Neural progenitor cell (in vitro differentiated cells): ENCODE data around the gene C2orf76.

ENCODE experiments used
- EZH2phosphoT487 ChIP-seq: fragments of 200-600 bp; sonication (generic); IDR thresholded peaks from 2 replicates; pipeline ENCODE4 v1.6.1; 2017; ENCODE audit warnings: antibody characterized with exemption
- TF ChIP-seq, protein P1 (sequence below): fragments of 200-600 bp; sonication (generic); IDR thresholded peaks from 2 replicates; pipeline ENCODE4 v1.5.1; 2017; ENCODE audit warnings: antibody characterized with exemption, mild to moderate bottlenecking

GRCh38 chr2:119360423-119360966, 6.1 kb downstream of the C2orf76 start:
- TF ChIP-seq, protein P1, sequence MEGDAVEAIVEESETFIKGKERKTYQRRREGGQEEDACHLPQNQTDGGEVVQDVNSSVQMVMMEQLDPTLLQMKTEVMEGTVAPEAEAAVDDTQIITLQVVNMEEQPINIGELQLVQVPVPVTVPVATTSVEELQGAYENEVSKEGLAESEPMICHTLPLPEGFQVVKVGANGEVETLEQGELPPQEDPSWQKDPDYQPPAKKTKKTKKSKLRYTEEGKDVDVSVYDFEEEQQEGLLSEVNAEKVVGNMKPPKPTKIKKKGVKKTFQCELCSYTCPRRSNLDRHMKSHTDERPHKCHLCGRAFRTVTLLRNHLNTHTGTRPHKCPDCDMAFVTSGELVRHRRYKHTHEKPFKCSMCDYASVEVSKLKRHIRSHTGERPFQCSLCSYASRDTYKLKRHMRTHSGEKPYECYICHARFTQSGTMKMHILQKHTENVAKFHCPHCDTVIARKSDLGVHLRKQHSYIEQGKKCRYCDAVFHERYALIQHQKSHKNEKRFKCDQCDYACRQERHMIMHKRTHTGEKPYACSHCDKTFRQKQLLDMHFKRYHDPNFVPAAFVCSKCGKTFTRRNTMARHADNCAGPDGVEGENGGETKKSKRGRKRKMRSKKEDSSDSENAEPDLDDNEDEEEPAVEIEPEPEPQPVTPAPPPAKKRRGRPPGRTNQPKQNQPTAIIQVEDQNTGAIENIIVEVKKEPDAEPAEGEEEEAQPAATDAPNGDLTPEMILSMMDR, result no peak
- TF ChIP-seq EZH2phosphoT487, result no peak
